A549 (cell line): Measurements from ENCODE around the gene PCDH9. TPM values are rescaled to one million over a fixed set of nuclear protein-coding genes. Genes with fewer than 3 reads are reported as not detected.

Source experiments
- ATAC-seq, 2 experiments: fragments of 200-7000 bp in 1 of 2; fragments of >200 bp in 1 of 2; cut with Nextera tagmentation in 1 of 2; cut with Tn5 transposase in 1 of 2; 3 replicates each; pipeline versions ENCODE4 v1.8.0 to v1.9.1; 2018 to 2020; ENCODE audit warnings: mild to moderate bottlenecking in 1 of 2, moderate library complexity in 1 of 2
- CTCF ChIA-PET: fragments of 300-600 bp; sonication (Branson Sonifier 250); formaldehyde crosslinking; extraction: SDS; loops from one replicate; lab custom pipeline; 2021; ENCODE audit warnings: antibody characterized with exemption, inconsistent platforms; lab: Yijun Ruan, JAX
- POLR2A ChIA-PET: fragments of 350-600 bp; formaldehyde crosslinking; extraction: SDS; loops from one replicate; lab custom pipeline; 2021; ENCODE audit warnings: antibody characterized with exemption, inconsistent platforms; lab: Yijun Ruan, JAX
- DNase-seq, 2 experiments: peaks; one replicate each; pipeline versions ENCODE4 v3.0.0 to v3.0.0-alpha.2; 2011 to 2016; ENCODE audit warnings: low read depth in 1 of 2, low spot score in 1 of 2
- FAIRE-seq: peaks from 2 replicates; lab custom pipeline; 2011; peaks lifted over from hg19 to GRCh38; lab: Jason Lieb, UNC
- H3K27ac ChIP-seq, 2 experiments: fragments of >200 bp; sonication (Bioruptor Twin); formaldehyde crosslinking; 3 replicates each; pipeline ENCODE4 v1.5.1; 2016 to 2017
- H3K4me1 ChIP-seq: fragments of >200 bp; sonication (Bioruptor Twin); formaldehyde crosslinking; 3 replicates; pipeline ENCODE4 v1.6.1; 2016
- H3K4me2 ChIP-seq: fragments of >200 bp; sonication (Bioruptor Twin); formaldehyde crosslinking; 3 replicates; pipeline ENCODE4 v1.6.1; 2016
- H3K4me3 ChIP-seq: fragments of >200 bp; sonication (Bioruptor Twin); formaldehyde crosslinking; 3 replicates; pipeline ENCODE4 v1.5.1; 2016
- H3K9me3 ChIP-seq: fragments of >200 bp; sonication (Bioruptor Twin); formaldehyde crosslinking; 3 replicates; pipeline ENCODE4 v1.6.1; 2016
- ATOH8 ChIP-seq: fragments of 250-450 bp; sonication (Bioruptor Pico); IDR thresholded peaks from 2 replicates; pipeline ENCODE4 v1.5.0; 2020; ENCODE audit warnings: low read depth, mild to moderate bottlenecking, moderate library complexity
- CBX2 ChIP-seq: fragments of 200-600 bp; sonication (generic); IDR thresholded peaks from 2 replicates; pipeline ENCODE4 v1.6.1; 2016; ENCODE audit warnings: low read depth, mild to moderate bottlenecking, borderline replicate concordance
- CBX8 ChIP-seq: fragments of 200-600 bp; sonication (generic); IDR thresholded peaks from 2 replicates; pipeline ENCODE4 v1.6.1; 2016
- CEBPB ChIP-seq, 2 experiments: fragments of >200 bp in 1 of 2; sonication (Bioruptor Twin) in 1 of 2; formaldehyde crosslinking in 1 of 2; IDR thresholded peaks; 2 replicates each; pipeline ENCODE4 v1.6.1; 2012 to 2016
- CHD2 ChIP-seq: fragments of 150-350 bp; IDR thresholded peaks from 2 replicates; pipeline ENCODE4 v1.6.1; 2014; ENCODE audit warnings: low read length; ENCODE audit not compliant: partially characterized antibody
- ELK1 ChIP-seq: fragments of 150-350 bp; IDR thresholded peaks from 2 replicates; pipeline ENCODE4 v1.6.1; 2014; ENCODE audit warnings: low read depth, mild to moderate bottlenecking, low read length
- ESRRA ChIP-seq: fragments of 150-350 bp; IDR thresholded peaks from 2 replicates; pipeline ENCODE4 v1.6.1; 2014; ENCODE audit warnings: mild to moderate bottlenecking, low read length, borderline replicate concordance
- FOSB ChIP-seq: fragments of 250-450 bp; sonication (Bioruptor Pico); IDR thresholded peaks from 2 replicates; pipeline ENCODE4 v1.5.0; 2020; ENCODE audit warnings: mild to moderate bottlenecking, moderate library complexity
- FOXS1 ChIP-seq: fragments of 250-450 bp; sonication (Bioruptor Pico); IDR thresholded peaks from 2 replicates; pipeline ENCODE4 v1.5.0; 2020; ENCODE audit warnings: mild to moderate bottlenecking, moderate library complexity
- GATA3 ChIP-seq: IDR thresholded peaks from 2 replicates; pipeline ENCODE4 v1.6.1; 2012; ENCODE audit warnings: borderline replicate concordance
- HDAC2 ChIP-seq: fragments of 200-600 bp; sonication (generic); IDR thresholded peaks from 2 replicates; pipeline ENCODE4 v1.6.1; 2016
- HES2 ChIP-seq: fragments of >200 bp; sonication (Bioruptor Twin); formaldehyde crosslinking; IDR thresholded peaks from 2 replicates; pipeline ENCODE4 v1.6.1; 2016
- HMGXB4 ChIP-seq: fragments of 250-450 bp; sonication (Bioruptor Pico); IDR thresholded peaks from 2 replicates; pipeline ENCODE4 v1.5.0; 2021; ENCODE audit warnings: mild to moderate bottlenecking, moderate library complexity, borderline replicate concordance
- HOXB13 ChIP-seq: fragments of 250-450 bp; sonication (Bioruptor Pico); IDR thresholded peaks from 2 replicates; pipeline ENCODE4 v1.5.0; 2020; ENCODE audit warnings: low read depth, mild to moderate bottlenecking, moderate library complexity
- MAFK ChIP-seq: fragments of 450-650 bp; IDR thresholded peaks from 2 replicates; pipeline ENCODE4 v1.6.1; 2014; ENCODE audit not compliant: partially characterized antibody
- NFE2L2 ChIP-seq: fragments of 150-350 bp; conservative IDR thresholded peaks from 2 replicates; pipeline ENCODE4 v1.6.1; 2014; ENCODE audit warnings: low read length
- NR3C1 ChIP-seq: fragments of >200 bp; sonication (Bioruptor Twin); formaldehyde crosslinking; IDR thresholded peaks from 3 replicates; pipeline ENCODE4 v1.6.1; 2017
- POLR2A ChIP-seq: IDR thresholded peaks from 2 replicates; pipeline ENCODE4 v1.6.1; 2012; ENCODE audit warnings: mild to moderate bottlenecking, low read length
- POLR2AphosphoS2 ChIP-seq: conservative IDR thresholded peaks from 2 replicates; pipeline ENCODE4 v1.6.1; 2012; ENCODE audit warnings: low read length, improper control_type of control experiment, inconsistent platforms
- SMC3 ChIP-seq: fragments of >200 bp; sonication (Bioruptor Twin); formaldehyde crosslinking; IDR thresholded peaks from 3 replicates; pipeline ENCODE4 v1.6.1; 2018; ENCODE audit warnings: inconsistent platforms
- TFCP2L1 ChIP-seq: fragments of 250-450 bp; sonication (Bioruptor Pico); IDR thresholded peaks from 2 replicates; pipeline ENCODE4 v1.5.0; 2021; ENCODE audit warnings: mild to moderate bottlenecking
- TP53 ChIP-seq: fragments of 250-450 bp; sonication (Bioruptor Pico); IDR thresholded peaks from 2 replicates; pipeline ENCODE4 v1.5.0; 2021; ENCODE audit warnings: mild to moderate bottlenecking, moderate library complexity
- ZC3H11A ChIP-seq: fragments of 450-650 bp; IDR thresholded peaks from 2 replicates; pipeline ENCODE4 v1.6.1; 2014; ENCODE audit warnings: antibody characterized with exemption, mild to moderate bottlenecking
- ZFP36 ChIP-seq: fragments of 450-650 bp; IDR thresholded peaks from 2 replicates; pipeline ENCODE4 v1.6.1; 2014; ENCODE audit warnings: borderline replicate concordance; ENCODE audit not compliant: partially characterized antibody
- ZSCAN20 ChIP-seq: fragments of 250-450 bp; sonication (Bioruptor Pico); IDR thresholded peaks from 2 replicates; pipeline ENCODE4 v1.8.0; 2022; ENCODE audit warnings: mild to moderate bottlenecking, moderate library complexity
- WGBS: methylation state at CpG from one replicate; pipeline ENCODE4 v1.1.6; 2017; ENCODE audit errors: missing lambda C conversion rate; 5-methylcytosine and 5-hydroxymethylcytosine counted together
- polyA plus RNA-seq, 4 experiments: library from polyadenylated mRNA; depleted of rRNA in 3 of 4; stranded (reverse); fragments of >200 nt; fragmentation: RNase III in 1 of 4; extraction: RNeasy Plus Mini Kit Qiagen cat#74134 plus additional on column Dnase treatment in 1 of 4; gene quantifications; 2 replicates in 3 of 4; 3 replicates in 1 of 4; pipeline ENCODE4 v1.2.3, GENCODE V29; 2011 to 2017

PCDH9 gene
- polyA plus RNA-seq, 2 of the 4 experiments (the other 2 are of a cell fraction) = 16.0 to 29.5 TPM

GRCh38 chr13:66323745-66324347 lies 906.3 kb downstream of the PCDH9 start:
- ATAC-seq (no peak), FAIRE-seq (no peak), DNase-seq (no peak)
- TF ChIP-seq ZC3H11A (no peak), MAFK (no peak), FOSB (CRISPR knock-in tag) (no peak), ZSCAN20 (no peak), ZFP36 (no peak), CHD2 (no peak), CEBPB (IDR thresholded peaks at IDR 0.05) (no peak), GATA3 (no peak), HMGXB4 (CRISPR knock-in tag) (no peak), FOXS1 (CRISPR knock-in tag) (no peak), CBX2 (no peak), HES2 (no peak), POLR2A (no peak), POLR2AphosphoS2 (no peak), HOXB13 (CRISPR knock-in tag) (no peak)
- H3K4me3 ChIP-seq = no peak overlapping the region
- ChIA-PET POLR2A (no interaction called here), CTCF (interaction anchor here (1.4 kb wide), 1 partner anchor 93 kb away, joined by 3 read pairs; no protein-coding TSS in a partner anchor)
- H3K4me2 ChIP-seq = no peak overlapping the region
- H3K27ac ChIP-seq = no peak overlapping the region
- no peaks in the 10 kb centered on the region for H3K9me3 ChIP-seq
- WGBS = 94% methylated on average over 3 of the region's 3 CpGs
- H3K4me1 ChIP-seq = no peaks in the 10 kb centered on the region

- no peak overlapping the region for H3K4me2 ChIP-seq
- ChIA-PET POLR2A (no interaction called here), CTCF (no interaction called here)
- FAIRE-seq (no peak), DNase-seq (no peak), ATAC-seq (no peak)
- no peak overlapping the region for H3K27ac ChIP-seq
- TF ChIP-seq CHD2 = no peak
- TF ChIP-seq SMC3 = no peak
- no peak for TF ChIP-seq ZC3H11A
- TF ChIP-seq HES2 = no peak
- no peak for TF ChIP-seq ZFP36
- TF ChIP-seq CBX8 = no peak
- no peak for TF ChIP-seq ESRRA
- no peak for TF ChIP-seq NFE2L2
- TF ChIP-seq NR3C1 = no peak
- H3K4me1 ChIP-seq = no peaks in the 10 kb centered on the region
- H3K9me3 ChIP-seq = no peaks in the 10 kb centered on the region
- no peak overlapping the region for H3K4me3 ChIP-seq
- WGBS = 2% methylated on average over 2 of the region's 2 CpGs
Measured at GRCh38 chr13:66322936-66323335, 907.2 kb downstream of the PCDH9 start.

- FAIRE-seq = no peak
- no peak overlapping the region for H3K4me3 ChIP-seq
- no peaks in the 10 kb centered on the region for H3K4me1 ChIP-seq
- H3K4me2 ChIP-seq = no peak overlapping the region
- no peaks in the 10 kb centered on the region for H3K9me3 ChIP-seq
- TF ChIP-seq HDAC2 (no peak), ELK1 (no peak), TFCP2L1 (no peak), TP53 (CRISPR knock-in tag) (no peak), ATOH8 (CRISPR knock-in tag) (no peak)
- TF ChIP-seq, all 56 proteins: peak for 0
- DNase-seq = no peak
- ATAC-seq = no peak
- WGBS = 85% methylated on average over 4 of the region's 4 CpGs
- ChIA-PET POLR2A (no interaction called here), CTCF (no interaction called here)
- no peak overlapping the region for H3K27ac ChIP-seq
Measured at GRCh38 chr13:66322193-66322740, 907.9 kb downstream of the PCDH9 start.
